Fibroblast of villous mesenchyme (primary cell): Measurements from ENCODE around the gene UBE2E3. TPM values are rescaled to one million over a fixed set of nuclear protein-coding genes. Genes with fewer than 3 reads are reported as not detected.

ENCODE experiments used
- DNase-seq: peaks from one replicate; pipeline ENCODE4 v3.0.0-alpha.2; 2010; ENCODE audit warnings: low read depth
- H3K4me3 ChIP-seq: 2 replicates; pipeline ENCODE4 v1.5.1; 2011; ENCODE audit warnings: low read depth, mild to moderate bottlenecking, low read length
- total RNA-seq: library from RNA; depleted of rRNA; stranded (reverse); fragments of >200 nt; gene quantifications from 2 replicates; pipeline ENCODE4 v1.2.3, GENCODE V29; 2012
- TF ChIP-seq, protein P1 (sequence below): IDR thresholded peaks from 2 replicates; pipeline ENCODE4 v1.5.1; 2012; ENCODE audit warnings: low read depth, mild to moderate bottlenecking, low read length; ENCODE audit not compliant: insufficient read depth

The UBE2E3 gene
- total RNA-seq, 1 donor = 66.9 TPM

DNA sequence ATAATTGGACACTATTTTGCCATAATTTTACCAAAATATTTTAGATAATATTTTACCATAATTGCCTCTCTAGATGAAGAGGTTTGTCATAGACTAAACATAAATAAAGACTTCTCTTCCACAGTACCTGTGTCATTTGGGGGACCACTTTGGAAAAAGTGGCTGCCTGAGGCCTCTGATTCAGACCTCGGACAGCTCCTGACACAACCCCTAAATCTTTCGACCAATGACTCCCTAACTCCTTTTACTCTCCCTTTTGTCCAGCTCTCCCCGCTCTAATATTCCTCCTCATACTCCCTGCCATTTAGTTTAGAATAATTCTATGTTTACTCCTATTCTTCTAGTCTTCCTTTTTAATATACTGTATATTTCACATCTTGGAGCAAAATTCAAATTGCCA lies 36.0 kb upstream of the UBE2E3 start:
- no peak overlapping the region for H3K4me3 ChIP-seq
- TF ChIP-seq, protein P1, sequence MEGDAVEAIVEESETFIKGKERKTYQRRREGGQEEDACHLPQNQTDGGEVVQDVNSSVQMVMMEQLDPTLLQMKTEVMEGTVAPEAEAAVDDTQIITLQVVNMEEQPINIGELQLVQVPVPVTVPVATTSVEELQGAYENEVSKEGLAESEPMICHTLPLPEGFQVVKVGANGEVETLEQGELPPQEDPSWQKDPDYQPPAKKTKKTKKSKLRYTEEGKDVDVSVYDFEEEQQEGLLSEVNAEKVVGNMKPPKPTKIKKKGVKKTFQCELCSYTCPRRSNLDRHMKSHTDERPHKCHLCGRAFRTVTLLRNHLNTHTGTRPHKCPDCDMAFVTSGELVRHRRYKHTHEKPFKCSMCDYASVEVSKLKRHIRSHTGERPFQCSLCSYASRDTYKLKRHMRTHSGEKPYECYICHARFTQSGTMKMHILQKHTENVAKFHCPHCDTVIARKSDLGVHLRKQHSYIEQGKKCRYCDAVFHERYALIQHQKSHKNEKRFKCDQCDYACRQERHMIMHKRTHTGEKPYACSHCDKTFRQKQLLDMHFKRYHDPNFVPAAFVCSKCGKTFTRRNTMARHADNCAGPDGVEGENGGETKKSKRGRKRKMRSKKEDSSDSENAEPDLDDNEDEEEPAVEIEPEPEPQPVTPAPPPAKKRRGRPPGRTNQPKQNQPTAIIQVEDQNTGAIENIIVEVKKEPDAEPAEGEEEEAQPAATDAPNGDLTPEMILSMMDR = no peak
- no peak for DNase-seq

DNA sequence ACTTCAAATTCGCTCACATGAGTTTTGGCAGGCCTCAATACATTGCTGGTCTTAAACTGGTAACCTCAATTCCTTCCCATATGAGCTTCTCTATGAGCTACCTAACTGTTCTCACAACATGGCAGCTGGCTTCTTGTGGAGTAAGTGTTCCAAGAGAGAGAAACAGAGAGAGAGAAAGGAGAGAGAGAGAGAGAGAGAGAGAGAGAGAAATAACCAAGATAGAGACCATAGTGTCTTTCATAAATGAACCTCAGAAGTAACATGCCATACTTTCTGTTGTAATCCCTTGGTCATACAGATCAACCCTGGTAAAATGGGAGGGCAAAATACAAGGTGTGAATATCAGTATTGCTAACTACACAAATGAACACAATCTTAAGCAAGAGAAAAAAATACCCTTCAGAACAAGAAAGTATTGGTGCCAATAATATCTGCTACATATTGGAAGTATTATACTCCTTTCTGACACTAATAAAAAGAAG lies 33.2 kb upstream of the UBE2E3 start:
- no peak for DNase-seq

DNA sequence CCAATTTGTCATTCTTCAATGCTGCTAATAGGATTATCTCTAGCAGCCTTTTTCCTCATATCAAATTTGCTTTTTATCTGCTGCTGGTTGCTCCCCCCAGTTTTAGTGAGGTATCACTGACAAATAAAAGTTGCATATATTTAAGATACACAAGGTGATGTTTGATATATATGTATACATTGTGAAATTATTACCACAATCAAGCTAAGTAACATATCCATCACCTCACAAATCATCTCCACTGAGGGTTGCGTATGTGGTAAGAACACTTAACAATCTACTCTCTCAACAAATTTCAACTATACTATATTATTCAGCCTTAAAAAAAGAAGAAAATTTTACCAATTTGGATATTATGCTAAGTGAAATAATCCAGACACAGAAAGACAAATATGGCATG lies 30.5 kb upstream of the UBE2E3 start:
- TF ChIP-seq, protein P1 = no peak
- DNase-seq = no peak
- H3K4me3 ChIP-seq = no peak overlapping the region

More for the DNA sequence above, 33.2 kb upstream of the UBE2E3 start:
- TF ChIP-seq, protein P1 = no peak
- no peak overlapping the region for H3K4me3 ChIP-seq

DNA sequence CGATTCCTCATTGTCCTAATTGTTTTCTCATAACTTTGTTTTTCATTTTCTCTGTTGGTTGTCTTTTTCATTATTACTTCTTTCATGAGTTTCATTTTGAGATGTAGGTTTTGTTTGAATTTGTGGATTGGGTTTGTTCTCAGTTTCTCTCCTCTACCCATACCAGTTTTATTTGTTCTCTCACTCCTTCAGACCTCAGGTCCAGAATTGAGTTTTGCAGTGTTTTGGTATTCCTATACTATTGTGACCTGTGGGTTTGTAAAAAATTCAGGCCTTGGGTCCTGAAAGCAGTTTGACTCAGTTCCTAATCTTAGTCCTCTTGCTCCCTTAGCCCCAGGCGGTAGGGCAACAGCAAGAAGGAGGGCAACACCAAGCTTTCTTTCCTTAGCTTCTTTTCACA lies 28.3 kb upstream of the UBE2E3 start:
- no peak for DNase-seq
- TF ChIP-seq, protein P1 = no peak
- no peak overlapping the region for H3K4me3 ChIP-seq

DNA sequence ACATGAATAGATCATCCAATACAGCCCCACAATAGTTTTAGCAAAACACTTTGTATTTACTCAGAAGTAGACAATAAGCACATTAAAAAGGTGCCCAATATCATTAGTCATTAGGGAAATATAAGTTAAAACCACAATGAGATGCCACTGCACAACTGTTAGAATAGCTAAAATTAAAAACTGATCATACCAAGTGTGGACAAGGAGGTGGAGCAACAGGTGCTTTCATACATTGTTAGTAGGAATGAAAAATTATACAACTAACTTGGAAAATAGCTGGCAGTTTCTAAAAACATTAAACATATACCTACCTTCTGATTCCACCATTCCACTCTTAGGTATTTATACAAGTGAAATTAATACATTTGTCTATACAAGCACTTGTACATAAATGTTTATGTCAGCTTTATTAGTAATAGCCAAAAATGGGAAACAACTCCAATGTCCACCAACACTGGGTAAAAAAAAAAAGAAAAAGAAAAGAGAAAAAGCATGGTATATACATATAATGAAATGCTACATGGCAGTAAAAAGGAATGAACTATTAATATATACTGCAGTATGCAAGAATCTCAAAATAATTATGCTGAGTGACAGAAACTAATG lies 27.6 kb upstream of the UBE2E3 start:
- TF ChIP-seq, protein P1 = no peak
- DNase-seq = no peak
- no peak overlapping the region for H3K4me3 ChIP-seq

DNA sequence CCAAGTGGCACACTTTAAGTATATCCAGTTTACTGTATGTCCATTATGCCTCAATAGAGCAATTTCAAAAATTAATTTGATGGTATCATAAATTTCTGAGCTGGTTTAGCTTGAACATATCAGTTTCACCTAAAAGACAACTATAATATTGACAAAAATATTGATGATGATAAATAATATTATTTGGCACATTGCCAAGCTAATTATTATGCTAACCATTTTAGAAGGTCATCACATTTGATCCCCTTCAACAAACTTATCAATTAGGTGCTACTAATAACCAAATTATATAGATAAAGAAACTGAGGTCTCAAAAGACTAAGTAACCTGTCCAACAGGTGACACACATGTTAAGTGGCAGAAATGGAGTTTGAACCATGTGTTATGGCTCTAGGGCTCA lies 26.9 kb upstream of the UBE2E3 start:
- DNase-seq = no peak
- TF ChIP-seq, protein P1 = no peak
- H3K4me3 ChIP-seq = no peak overlapping the region

DNA sequence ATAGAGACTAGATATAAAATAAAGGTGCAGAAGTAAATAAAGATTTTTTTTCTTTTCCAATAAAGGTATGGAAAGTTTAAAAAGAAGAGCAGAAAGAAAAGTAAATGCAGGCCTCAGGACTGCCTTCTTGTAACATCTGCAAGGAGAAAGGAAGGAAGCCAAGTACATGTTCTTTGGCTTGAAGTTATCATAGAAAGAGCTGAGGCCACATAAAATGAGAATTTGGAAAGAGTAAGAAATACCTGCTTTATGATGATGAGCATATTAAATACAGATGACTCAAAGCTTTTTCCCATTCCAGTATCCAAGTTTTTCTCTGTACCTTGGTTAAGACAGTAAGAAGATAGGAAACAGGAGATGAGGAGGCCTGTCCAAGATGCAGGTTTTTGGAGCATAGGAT lies 25.3 kb upstream of the UBE2E3 start:
- no peak overlapping the region for H3K4me3 ChIP-seq
- DNase-seq = no peak

More for the DNA sequence above, 25.3 kb upstream of the UBE2E3 start:
- TF ChIP-seq, protein P1 = no peak
